Measurements from ENCODE around the gene CYSTM1.

Gene CYSTM1

DNA sequence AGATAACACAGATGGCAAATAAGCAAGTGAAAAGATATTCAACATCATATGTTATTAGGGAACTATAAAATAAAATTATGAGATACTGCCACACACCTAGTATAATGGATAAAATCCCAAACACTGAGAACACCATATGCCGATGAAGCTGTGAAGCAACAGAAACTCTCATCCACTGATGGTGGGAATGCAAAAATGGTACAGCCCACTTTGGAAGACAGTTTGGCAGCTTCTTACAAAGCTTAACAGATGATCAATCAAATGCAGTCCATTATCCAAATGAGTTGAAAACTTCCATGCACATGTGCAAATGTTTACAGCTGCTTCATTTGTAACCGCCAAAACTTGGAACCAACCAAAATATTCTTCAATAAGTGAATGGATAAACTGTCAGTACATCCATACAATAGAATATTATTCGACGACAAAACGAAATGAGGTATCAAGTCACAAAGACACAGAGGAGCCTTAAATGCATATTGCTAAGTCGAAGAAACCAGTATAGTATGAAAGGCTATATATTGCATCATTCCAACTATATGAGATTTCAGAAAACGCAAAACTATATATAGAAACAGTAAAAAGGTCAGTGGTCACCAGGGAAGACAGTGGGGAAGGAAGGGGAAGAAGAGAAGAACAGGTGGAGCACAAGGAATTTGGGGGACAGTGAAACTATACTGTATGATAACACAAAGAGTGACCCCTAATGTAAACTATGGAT is 113.0 kb downstream of the CYSTM1 start:
- Histone ChIP-seq H3K4me3 (ENCODE audit: low read length) (no peak overlapping the region), H3K4me1 (ENCODE audit: control insufficient read depth, insufficient read depth, low read length) (peaks cover 12% of the 10 kb centered on the region), H3K27me3 (replicated peaks; ENCODE audit: control insufficient read depth, insufficient read depth, low read length) (no peaks in the 10 kb centered on the region), H3K9ac (ENCODE audit: low read length) (no peak overlapping the region), H3K9me3 (ENCODE audit: control insufficient read depth, low read length) (no peaks in the 10 kb centered on the region), H3K36me3 (ENCODE audit: control insufficient read depth, insufficient read depth, low read length, severe bottlenecking) (no peaks in the 10 kb centered on the region)
- no peak for DNase-seq (ENCODE audit: low read depth)

DNA sequence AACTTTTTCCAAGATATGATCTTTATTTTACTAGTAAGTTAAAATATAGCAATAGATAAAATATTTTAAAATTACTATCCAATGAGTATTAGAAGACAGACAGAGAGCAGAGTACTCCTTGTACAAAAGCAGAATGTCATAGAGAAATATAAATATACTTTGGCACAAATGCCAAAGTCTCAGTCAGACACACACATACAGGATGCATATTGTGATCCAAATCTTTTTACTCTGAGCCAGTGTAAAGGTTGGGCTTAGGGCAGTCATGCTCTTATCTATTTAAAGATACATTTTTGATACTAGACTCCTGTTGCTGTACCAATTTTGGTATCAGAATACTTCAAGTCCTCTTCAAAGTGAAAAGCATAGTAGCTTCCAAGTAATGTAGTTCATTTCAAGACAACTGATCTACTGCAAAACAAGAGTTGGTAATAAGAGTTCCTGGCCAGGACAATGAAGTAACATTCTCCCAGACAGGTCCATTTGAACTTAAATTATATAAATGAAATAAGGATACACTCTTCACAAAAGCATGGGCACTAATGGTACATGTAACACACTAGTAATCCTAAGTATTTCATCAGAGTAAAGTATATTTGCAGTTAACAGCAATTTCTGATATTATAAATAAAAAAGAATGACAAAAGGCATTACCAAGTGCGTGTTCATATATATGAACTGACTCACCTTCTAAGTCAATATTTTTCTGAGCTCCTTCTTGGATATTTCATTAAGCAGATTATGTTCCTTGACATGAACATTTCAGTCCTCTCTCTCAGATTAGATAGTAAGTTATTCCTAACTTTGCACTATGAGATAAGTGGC is 117.4 kb downstream of the CYSTM1 start:
- Histone ChIP-seq H3K36me3 (ENCODE audit: control insufficient read depth, insufficient read depth, low read length, severe bottlenecking) (no peaks in the 10 kb centered on the region), H3K27me3 (replicated peaks; ENCODE audit: control insufficient read depth, insufficient read depth, low read length) (no peaks in the 10 kb centered on the region), H3K9me3 (ENCODE audit: control insufficient read depth, low read length) (no peaks in the 10 kb centered on the region), H3K4me1 (ENCODE audit: control insufficient read depth, insufficient read depth, low read length) (peaks cover 49% of the 10 kb centered on the region), H3K4me3 (ENCODE audit: low read length) (no peak overlapping the region), H3K9ac (ENCODE audit: low read length) (no peak overlapping the region)
- peak; percentile 15 for DNase-seq (ENCODE audit: low read depth)
